LHCN-M2 (cell line): ENCODE data around the gene PTPN11. TPM values are rescaled to one million over a fixed set of nuclear protein-coding genes. Genes with fewer than 3 reads are reported as not detected.
"Not testable (repeated sequence)": the region's sequence is repeated elsewhere in the genome, so short reads cannot be mapped to it uniquely, and the experiment has no call there.

Source experiments
- DNase-seq: peaks from one replicate; pipeline ENCODE4 v3.0.0-alpha.2; 2012; ENCODE audit warnings: low read depth
- total RNA-seq: library from RNA; depleted of rRNA; stranded (reverse); fragments of >200 nt; gene quantifications from 2 replicates; pipeline ENCODE4 v1.2.3, GENCODE V29; 2014

Gene PTPN11
- total RNA-seq, 1 experiment from 2014 or later: 97.0 TPM

DNA sequence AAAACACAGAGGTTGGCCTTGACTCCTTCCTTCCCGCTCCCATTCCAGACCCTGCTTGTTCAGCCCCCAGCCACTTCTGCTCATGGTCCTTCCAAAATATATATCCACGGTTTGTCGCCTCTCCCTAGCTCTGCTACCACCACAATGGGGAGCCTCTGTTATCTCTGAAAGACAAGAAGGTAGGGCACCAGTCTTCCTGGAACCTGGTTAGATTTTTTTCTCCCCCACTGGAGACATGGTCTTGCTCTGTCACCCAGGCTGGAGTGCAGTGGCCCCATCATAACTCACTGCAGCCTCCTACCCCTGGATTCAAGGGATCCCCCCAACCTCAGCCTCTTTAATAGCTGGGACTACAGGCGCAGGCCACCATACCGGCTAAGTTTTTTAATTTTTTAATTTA, 95.7 kb downstream of the PTPN11 start:
- DNase-seq: no peak

DNA sequence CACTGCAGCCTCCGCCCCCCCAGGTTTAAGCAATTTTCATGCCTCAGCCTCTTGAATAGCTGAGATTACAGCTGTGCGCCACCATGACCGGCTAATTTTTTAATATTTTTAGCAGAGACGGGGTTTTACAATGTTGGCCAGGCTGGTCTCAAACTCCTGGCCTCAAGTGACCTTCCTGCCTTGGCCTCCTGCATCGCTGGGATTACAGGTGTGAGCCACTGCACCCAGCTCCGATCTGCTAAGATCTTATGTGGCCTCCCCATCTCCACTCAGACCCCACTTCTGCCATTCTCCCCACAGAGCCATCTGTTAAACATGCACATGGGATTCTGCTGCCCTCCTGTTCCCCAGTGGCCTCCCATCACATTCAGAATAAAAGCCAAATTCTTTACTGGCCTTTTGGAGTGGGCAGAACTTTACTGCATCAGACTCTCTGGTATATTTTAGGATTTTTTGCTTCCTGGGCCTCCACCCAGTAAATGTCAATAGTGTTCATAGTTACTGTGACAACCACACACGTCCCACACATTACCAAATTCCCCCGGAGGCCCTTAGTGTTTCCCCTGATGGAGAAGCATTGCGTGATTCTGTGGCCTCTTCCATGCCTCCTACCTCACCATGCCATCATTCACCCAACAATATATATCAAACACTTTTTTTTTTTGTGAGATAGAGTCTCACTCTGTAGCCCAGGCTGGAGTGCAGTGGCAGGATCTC, 96.3 kb downstream of the PTPN11 start:
- DNase-seq: no peak

- no peak for DNase-seq
These were observed 97.1 kb downstream of the PTPN11 start for GRCh38 chr12:112515868-112516267.

DNA sequence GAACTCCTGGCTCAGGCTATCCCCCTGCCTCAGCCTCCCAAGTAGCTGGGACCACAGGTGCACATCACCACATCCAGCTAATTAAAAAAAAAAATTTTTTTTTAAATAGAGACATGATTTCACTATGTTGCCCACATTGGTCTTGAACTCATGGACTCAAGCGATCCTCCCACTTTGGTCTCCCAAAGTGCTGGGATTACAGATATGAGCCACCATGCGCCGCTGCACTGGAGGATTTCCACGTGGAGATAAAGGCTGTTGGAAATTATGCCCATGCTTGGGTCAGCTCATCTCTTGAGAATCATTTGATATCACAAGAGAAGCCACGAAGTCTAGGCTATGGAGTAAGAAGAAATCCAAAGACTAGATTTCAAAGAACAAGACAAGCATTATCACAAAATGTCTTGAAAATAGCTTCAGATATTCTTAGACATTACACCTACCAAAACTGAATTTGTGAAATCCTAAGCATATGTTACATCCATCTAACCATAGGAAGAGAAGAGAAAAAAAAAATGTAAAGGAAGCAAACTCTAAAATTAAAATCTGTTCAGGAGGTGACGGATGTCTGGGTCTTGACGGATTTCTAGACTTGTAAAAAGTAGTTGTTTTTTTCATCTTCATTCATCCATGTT, 99.1 kb downstream of the PTPN11 start:
- no peak for DNase-seq

GRCh38 chr12:112518365-112518735, 99.6 kb downstream of the PTPN11 start:
- no peak for DNase-seq

- DNase-seq: not testable (repeated sequence)
These were observed 101.1 kb downstream of the PTPN11 start for GRCh38 chr12:112519841-112520340.

GRCh38 chr12:112523856-112524255, 105.1 kb downstream of the PTPN11 start:
- DNase-seq: no peak

- no peak for DNase-seq
These were observed 105.5 kb downstream of the PTPN11 start for GRCh38 chr12:112524269-112524668.

GRCh38 chr12:112524676-112525425, 106.1 kb downstream of the PTPN11 start:
- peak; percentile 51 for DNase-seq

DNA sequence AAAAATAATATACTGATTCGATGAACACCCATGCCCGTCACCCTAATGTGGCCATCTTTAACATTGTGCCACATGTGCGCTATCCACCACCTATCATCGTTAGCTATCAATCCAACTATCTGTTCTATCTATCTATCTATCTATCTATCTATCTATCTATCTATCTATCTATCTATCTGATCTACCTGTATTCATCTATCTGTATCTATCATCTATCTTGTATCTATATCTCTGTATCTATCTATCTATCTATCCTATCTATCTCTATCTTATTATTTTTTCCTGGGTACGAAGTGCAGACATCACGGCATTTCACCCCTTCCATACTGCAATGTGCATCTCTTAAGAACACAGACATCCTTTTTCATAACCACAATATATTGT, 106.7 kb downstream of the PTPN11 start:
- DNase-seq: no peak

GRCh38 chr12:112527082-112527481, 108.3 kb downstream of the PTPN11 start:
- DNase-seq: no peak

DNA sequence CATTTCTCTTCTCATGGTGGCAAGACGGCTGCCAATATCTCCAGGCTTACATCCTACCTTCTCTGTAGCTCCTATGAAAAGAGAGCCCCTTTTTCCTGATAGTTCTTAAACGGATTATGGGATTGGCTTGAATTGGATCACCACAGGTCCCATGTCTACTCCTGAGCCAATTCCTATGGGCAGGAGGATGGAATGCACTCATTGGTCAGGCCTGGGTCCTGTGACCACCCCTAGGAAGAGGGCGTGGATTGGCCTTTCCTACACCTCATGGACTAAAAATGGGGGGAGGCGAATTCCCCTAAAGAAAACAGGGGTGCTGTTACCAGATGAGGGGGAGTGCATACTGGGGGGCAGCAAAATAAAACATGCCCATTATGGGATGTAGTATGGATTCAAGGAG, 108.8 kb downstream of the PTPN11 start:
- DNase-seq: no peak

- DNase-seq: no peak
These were observed 109.8 kb downstream of the PTPN11 start for GRCh38 chr12:112528521-112528920.

GRCh38 chr12:112530941-112531340, 112.2 kb downstream of the PTPN11 start:
- DNase-seq: no peak

DNA sequence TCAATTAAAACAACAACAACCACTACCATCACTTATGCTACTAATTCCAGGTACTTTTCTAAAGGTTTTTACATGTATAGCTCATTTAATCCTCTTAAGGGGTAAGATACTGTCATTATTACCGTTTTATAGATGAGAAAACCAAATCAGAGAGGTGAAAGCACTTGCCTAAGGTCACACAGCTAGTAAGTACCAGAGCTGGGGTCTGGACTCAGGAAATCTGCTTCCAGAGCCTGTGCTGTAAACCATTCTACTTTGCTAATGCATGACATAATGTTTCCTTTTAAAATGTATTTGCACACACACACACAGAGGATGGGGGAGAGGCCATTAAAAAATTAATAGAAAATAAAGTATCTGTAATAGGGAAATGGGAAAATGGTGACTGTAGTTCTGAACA, 113.4 kb downstream of the PTPN11 start:
- no peak for DNase-seq

DNA sequence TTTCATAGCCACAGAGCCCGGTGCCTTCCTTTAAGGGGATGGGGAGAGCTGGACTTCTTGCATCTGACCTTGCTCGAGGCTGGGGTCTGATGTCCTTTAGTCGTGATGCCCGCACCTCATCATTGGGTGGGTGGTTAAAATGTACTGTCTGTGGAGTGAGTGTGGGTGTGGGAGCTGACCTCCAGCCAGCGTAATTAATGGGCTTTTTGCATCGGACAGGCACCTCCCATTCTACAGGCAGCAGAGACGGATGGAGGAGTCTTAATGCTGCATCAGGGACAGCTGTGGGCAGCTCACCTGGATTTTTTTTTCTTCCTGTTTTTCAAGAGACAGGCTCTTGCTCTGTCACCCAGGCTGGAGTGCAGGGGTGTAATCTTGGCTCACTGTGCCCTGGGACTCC, 114.8 kb downstream of the PTPN11 start:
- DNase-seq: no peak

DNA sequence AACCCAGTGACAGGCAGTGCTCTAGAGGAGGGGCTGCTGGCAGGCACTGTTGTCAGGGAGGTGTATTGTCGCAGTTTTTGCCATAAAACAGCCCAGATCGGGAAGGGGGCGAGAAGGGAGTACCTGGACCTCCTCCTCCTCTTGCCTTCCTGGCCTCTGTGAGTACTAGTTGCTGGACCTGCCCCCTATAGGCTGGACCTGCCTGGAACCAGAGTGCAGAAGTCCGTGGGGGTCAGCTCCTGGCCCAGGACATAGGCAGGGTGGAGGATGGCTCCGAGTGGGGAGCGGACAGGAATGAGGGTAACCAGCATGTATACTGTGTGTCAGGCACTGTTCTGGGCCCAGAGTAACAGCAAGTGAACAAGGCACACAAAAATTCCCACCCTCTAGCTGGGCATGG, 116.3 kb downstream of the PTPN11 start:
- DNase-seq: no peak

DNA sequence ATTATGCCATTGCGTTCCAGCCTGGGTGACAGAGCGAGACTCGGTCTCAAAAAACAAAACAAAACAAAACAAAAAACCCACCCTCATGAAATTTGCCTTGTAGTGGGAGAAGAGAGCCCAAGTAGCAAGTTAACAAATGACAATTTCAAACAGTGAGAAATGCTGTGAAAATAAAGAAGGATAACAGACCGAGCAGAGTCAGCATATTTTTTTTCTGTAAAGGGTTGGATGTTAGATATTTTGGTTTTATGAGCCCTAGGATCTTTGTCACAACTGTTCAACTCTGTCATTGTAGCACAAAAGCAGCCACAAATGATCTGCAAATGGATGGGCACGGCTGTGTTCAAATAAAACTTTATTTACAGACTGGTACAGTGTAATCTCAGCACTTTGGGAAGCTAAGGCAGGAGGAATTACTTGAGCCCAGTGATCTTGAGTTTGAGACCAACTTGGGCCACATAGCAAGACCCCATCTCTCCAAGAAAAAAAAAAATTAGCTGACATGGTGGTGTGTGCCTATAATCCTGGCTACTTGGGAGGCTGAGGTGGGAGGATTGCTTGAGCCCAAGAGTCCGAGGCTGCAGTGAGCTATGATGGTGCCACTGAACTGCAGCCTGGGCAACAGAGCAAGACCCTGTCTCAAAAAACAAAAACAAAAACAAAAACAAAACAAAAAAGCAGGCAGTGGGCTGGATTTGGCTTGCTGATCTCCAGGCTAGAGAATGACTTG, 117.1 kb downstream of the PTPN11 start:
- DNase-seq: no peak

GRCh38 chr12:112536367-112536730, 117.6 kb downstream of the PTPN11 start:
- no peak for DNase-seq

DNA sequence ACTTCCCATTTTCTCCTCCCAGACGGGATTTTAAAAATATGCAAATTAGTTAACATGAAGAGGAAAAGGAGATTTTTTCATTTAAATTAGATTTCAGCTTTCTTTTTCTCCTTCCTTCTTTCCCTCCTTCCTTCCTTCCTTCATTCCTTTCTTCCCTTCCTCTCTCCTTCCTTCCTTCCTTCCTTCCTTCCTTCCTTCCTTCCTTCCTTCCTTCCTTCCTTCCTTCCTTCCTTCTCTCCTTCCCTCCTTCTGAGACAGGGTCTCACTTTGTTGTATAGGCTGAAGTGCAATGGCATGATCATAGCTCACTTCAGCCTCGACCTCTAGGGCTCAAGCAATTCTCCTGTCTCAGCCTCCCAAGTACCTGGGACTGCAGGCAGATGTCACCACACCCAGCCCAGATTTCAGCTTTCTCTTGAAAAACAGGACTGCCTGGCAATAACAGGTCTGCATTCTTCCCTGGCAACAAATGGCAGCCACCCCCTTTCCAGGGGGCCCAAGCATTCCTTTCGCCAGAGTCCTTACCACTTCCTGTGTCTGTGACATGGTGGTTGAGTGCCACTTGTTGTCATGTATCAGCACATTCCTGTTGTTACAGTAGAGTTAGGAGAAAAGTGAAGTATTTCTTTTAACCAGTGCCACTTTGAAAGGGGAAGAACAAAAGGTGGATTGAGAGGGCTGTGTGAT, 119.1 kb downstream of the PTPN11 start:
- DNase-seq: peak; percentile 50

DNA sequence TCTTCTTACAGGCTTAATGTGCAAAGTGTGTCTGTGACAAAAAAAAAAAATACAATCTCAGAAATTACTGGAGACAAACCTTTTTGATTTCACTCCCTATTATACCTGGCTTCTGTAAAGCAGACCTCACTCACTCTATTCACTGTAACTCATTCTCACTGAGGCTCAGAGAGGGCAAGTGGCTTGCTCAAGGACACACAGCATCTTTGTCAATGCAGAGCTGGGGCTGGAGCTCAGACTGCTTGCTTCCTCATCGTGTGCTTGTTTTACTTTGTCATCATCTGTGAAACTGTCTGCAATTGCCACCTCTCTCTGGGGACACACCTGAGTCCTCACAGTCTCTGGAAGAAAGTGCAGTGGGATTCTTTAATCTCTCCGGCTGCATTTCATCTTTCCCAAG, 120.0 kb downstream of the PTPN11 start:
- no peak for DNase-seq
